ENCODE results near the gene KCNQ1. TPM values are rescaled to one million over a fixed set of nuclear protein-coding genes. Genes with fewer than 3 reads are reported as not detected.
"Not testable (repeated sequence)": the region's sequence is repeated elsewhere in the genome, so short reads cannot be mapped to it uniquely, and the experiment has no call there.

The KCNQ1 gene
- total RNA-seq, 1 experiment from 2014 or later: not detected

GRCh38 chr11:2471048-2471803 lies 26.4 kb downstream of the KCNQ1 start:
- no peak for DNase-seq (ENCODE audit: extremely low read depth, low read depth)

GRCh38 chr11:2471804-2472096 lies 26.9 kb downstream of the KCNQ1 start:
- DNase-seq (ENCODE audit: extremely low read depth, low read depth): no peak

GRCh38 chr11:2472428-2473186 lies 27.8 kb downstream of the KCNQ1 start:
- no peak for DNase-seq (ENCODE audit: extremely low read depth, low read depth)

- DNase-seq (ENCODE audit: extremely low read depth, low read depth): no peak
Measured at GRCh38 chr11:2473361-2474058, 28.7 kb downstream of the KCNQ1 start.

- DNase-seq (ENCODE audit: extremely low read depth, low read depth): no peak
Measured at GRCh38 chr11:2474059-2474901, 29.5 kb downstream of the KCNQ1 start.

GRCh38 chr11:2475136-2475918 lies 30.5 kb downstream of the KCNQ1 start:
- no peak for DNase-seq (ENCODE audit: extremely low read depth, low read depth)

- DNase-seq (ENCODE audit: extremely low read depth, low read depth): no peak
Measured at GRCh38 chr11:2477254-2477653, 32.4 kb downstream of the KCNQ1 start.

- DNase-seq (ENCODE audit: extremely low read depth, low read depth): no peak
Measured at GRCh38 chr11:2477936-2478335, 33.1 kb downstream of the KCNQ1 start.

- DNase-seq (ENCODE audit: extremely low read depth, low read depth): not testable (repeated sequence)
Measured at GRCh38 chr11:2480067-2480873, 35.5 kb downstream of the KCNQ1 start.

- DNase-seq (ENCODE audit: extremely low read depth, low read depth): no peak
Measured at GRCh38 chr11:2480874-2481220, 36.0 kb downstream of the KCNQ1 start.

- no peak for DNase-seq (ENCODE audit: extremely low read depth, low read depth)
Measured at GRCh38 chr11:2481253-2481652, 36.4 kb downstream of the KCNQ1 start.

- no peak for DNase-seq (ENCODE audit: extremely low read depth, low read depth)
Measured at GRCh38 chr11:2482204-2482603, 37.4 kb downstream of the KCNQ1 start.

GRCh38 chr11:2482745-2483144 lies 37.9 kb downstream of the KCNQ1 start:
- DNase-seq (ENCODE audit: extremely low read depth, low read depth): no peak

- DNase-seq (ENCODE audit: extremely low read depth, low read depth): no peak
Measured at GRCh38 chr11:2483426-2483825, 38.6 kb downstream of the KCNQ1 start.

- no peak for DNase-seq (ENCODE audit: extremely low read depth, low read depth)
Measured at GRCh38 chr11:2484576-2485125, 39.8 kb downstream of the KCNQ1 start.

- DNase-seq (ENCODE audit: extremely low read depth, low read depth): no peak
Measured at GRCh38 chr11:2488004-2488403, 43.2 kb downstream of the KCNQ1 start.

- no peak for DNase-seq (ENCODE audit: extremely low read depth, low read depth)
Measured at GRCh38 chr11:2489083-2489482, 44.3 kb downstream of the KCNQ1 start.

GRCh38 chr11:2497951-2498350 lies 53.1 kb downstream of the KCNQ1 start:
- DNase-seq (ENCODE audit: extremely low read depth, low read depth): not testable (repeated sequence)

GRCh38 chr11:2498750-2499149 lies 53.9 kb downstream of the KCNQ1 start:
- no peak for DNase-seq (ENCODE audit: extremely low read depth, low read depth)
